ENCODE measurements around the gene CHST6.

GRCh38 chr16:75483222-75483621 is 12.0 kb downstream of the CHST6 start:
- TF ChIP-seq, protein P1, sequence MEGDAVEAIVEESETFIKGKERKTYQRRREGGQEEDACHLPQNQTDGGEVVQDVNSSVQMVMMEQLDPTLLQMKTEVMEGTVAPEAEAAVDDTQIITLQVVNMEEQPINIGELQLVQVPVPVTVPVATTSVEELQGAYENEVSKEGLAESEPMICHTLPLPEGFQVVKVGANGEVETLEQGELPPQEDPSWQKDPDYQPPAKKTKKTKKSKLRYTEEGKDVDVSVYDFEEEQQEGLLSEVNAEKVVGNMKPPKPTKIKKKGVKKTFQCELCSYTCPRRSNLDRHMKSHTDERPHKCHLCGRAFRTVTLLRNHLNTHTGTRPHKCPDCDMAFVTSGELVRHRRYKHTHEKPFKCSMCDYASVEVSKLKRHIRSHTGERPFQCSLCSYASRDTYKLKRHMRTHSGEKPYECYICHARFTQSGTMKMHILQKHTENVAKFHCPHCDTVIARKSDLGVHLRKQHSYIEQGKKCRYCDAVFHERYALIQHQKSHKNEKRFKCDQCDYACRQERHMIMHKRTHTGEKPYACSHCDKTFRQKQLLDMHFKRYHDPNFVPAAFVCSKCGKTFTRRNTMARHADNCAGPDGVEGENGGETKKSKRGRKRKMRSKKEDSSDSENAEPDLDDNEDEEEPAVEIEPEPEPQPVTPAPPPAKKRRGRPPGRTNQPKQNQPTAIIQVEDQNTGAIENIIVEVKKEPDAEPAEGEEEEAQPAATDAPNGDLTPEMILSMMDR (conservative IDR thresholded peaks at IDR 0.05), result no peak
- no peak for TF ChIP-seq EZH2 (IDR thresholded peaks at IDR 0.05; ENCODE audit: low read depth)

All from PC-9 (cell line).